K562 (cell line): ENCODE results near the gene SAMD9. TPM values are rescaled to one million over a fixed set of nuclear protein-coding genes. Genes with fewer than 3 reads are reported as not detected.

Experiments
- CGGBP1 ChIP-seq: fragments of 250-450 bp; sonication (Bioruptor Pico); IDR thresholded peaks from 2 replicates; pipeline ENCODE4 v1.9.0; 2021; ENCODE audit warnings: mild to moderate bottlenecking
- CREB3L1 ChIP-seq: fragments of 450-650 bp; IDR thresholded peaks from 2 replicates; pipeline ENCODE4 v1.6.1; 2014; ENCODE audit warnings: low read depth, mild to moderate bottlenecking, moderate library complexity, borderline replicate concordance
- CSDE1 ChIP-seq, 2 experiments: fragments of 450-650 bp; IDR thresholded peaks; 2 replicates each; pipeline ENCODE4 v1.6.1; 2016; ENCODE audit warnings: mild to moderate bottlenecking in 1 of 2
- E4F1 ChIP-seq: fragments of 250-450 bp; sonication (Bioruptor Pico); IDR thresholded peaks from 2 replicates; pipeline ENCODE4 v1.5.0; 2021; ENCODE audit warnings: mild to moderate bottlenecking, borderline replicate concordance
- ELF4 ChIP-seq: fragments of 450-650 bp; formaldehyde crosslinking; IDR thresholded peaks from 2 replicates; pipeline ENCODE4 v1.4.0; 2022; ENCODE audit warnings: missing genetic modification characterization
- ETS2 ChIP-seq: IDR thresholded peaks from 2 replicates; pipeline ENCODE4 v1.6.1; 2016; ENCODE audit warnings: borderline replicate concordance, missing genetic modification characterization, mild to moderate bottlenecking, moderate library complexity, missing compliant biosample characterization; ENCODE audit not compliant: poor library complexity, severe bottlenecking
- MITF ChIP-seq: IDR thresholded peaks from 2 replicates; pipeline ENCODE4 v1.6.1; 2014; ENCODE audit warnings: antibody characterized with exemption
- MNT ChIP-seq, 2 experiments: fragments of 450-650 bp; conservative IDR thresholded peaks; 2 replicates each; pipeline ENCODE4 v1.6.1; 2017; ENCODE audit warnings: mild to moderate bottlenecking in 2 of 2, moderate library complexity in 2 of 2
- MYBL2 ChIP-seq, 2 experiments: fragments of 450-650 bp in 1 of 2; sonication (generic) in 1 of 2; formaldehyde crosslinking in 1 of 2; IDR thresholded peaks; 2 replicates each; pipeline versions ENCODE4 v1.6.1 to v1.8.1; 2017 to 2022; ENCODE audit warnings: borderline replicate concordance in 1 of 2, inconsistent platforms in 1 of 2, low read depth in 1 of 2, mild to moderate bottlenecking in 1 of 2, missing genetic modification reagents in 1 of 2, moderate library complexity in 1 of 2
- NR3C1 ChIP-seq: sonication (generic); formaldehyde crosslinking; IDR thresholded peaks from 2 replicates; pipeline ENCODE4 v1.8.1; 2022; ENCODE audit warnings: missing genetic modification reagents
- OTX1 ChIP-seq: fragments of 450-650 bp; formaldehyde crosslinking; IDR thresholded peaks from 2 replicates; pipeline ENCODE4 v1.4.0; 2022; ENCODE audit warnings: mild to moderate bottlenecking
- RAD51 ChIP-seq: fragments of 450-650 bp; IDR thresholded peaks from 2 replicates; pipeline ENCODE4 v1.7.1; 2016; ENCODE audit warnings: low read depth, mild to moderate bottlenecking, borderline replicate concordance
- RBM17 ChIP-seq: fragments of 200-400 bp; formaldehyde crosslinking; IDR thresholded peaks from 2 replicates; pipeline ENCODE4 v1.6.1; 2017; ENCODE audit warnings: low read depth, mild to moderate bottlenecking, low read length, borderline replicate concordance
- RFX5 ChIP-seq: IDR thresholded peaks from 2 replicates; pipeline ENCODE4 v1.6.1; 2011; ENCODE audit warnings: low read depth, mild to moderate bottlenecking, improper control_type of control experiment, low read length
- SLC30A9 ChIP-seq: fragments of 250-450 bp; sonication (Bioruptor Pico); IDR thresholded peaks from 2 replicates; pipeline ENCODE4 v1.8.0; 2022; ENCODE audit warnings: mild to moderate bottlenecking, moderate library complexity
- THRB ChIP-seq: fragments of 450-650 bp; formaldehyde crosslinking; conservative IDR thresholded peaks from 2 replicates; pipeline ENCODE4 v1.4.0; 2022; ENCODE audit warnings: mild to moderate bottlenecking, missing genetic modification characterization
- ZNF124 ChIP-seq: sonication (generic); formaldehyde crosslinking; IDR thresholded peaks from 2 replicates; pipeline ENCODE4 v1.8.1; 2022; ENCODE audit warnings: missing genetic modification reagents
- ZNF354B ChIP-seq: fragments of 250-450 bp; sonication (Bioruptor Pico); IDR thresholded peaks from 2 replicates; pipeline ENCODE4 v1.4.0; 2020
- ZNF764 ChIP-seq: fragments of 250-450 bp; sonication (Bioruptor Pico); IDR thresholded peaks from 2 replicates; pipeline ENCODE4 v1.4.0; 2020; ENCODE audit warnings: low read depth, mild to moderate bottlenecking, moderate library complexity
- polyA plus RNA-seq, 8 experiments: library from polyadenylated mRNA; depleted of rRNA in 4 of 8; stranded (reverse) in 5 of 8; unstranded in 3 of 8; fragments of >200 nt; fragmentation: Nextera tagmentation in 2 of 8; fragmentation: Illumina TruSeq in 1 of 8; extraction: Ambion mirVana in 2 of 8; extraction: Trizol in 1 of 8; gene quantifications; 2 replicates each; pipeline versions ENCODE4 v1.2.1 to v1.2.3, GENCODE V29; 2011 to 2014; ENCODE audit warnings: inconsistent platforms in 1 of 8, missing spikeins in 1 of 8
- total RNA-seq, 7 experiments: library from RNA; depleted of rRNA in 6 of 7; stranded (reverse); fragments of >200 nt in 6 of 7; fragmentation: Illumina TruSeq in 2 of 7; extraction: Trizol in 2 of 7; gene quantifications; 2 replicates each; pipeline versions ENCODE4 v1.2.1 to v1.2.3, GENCODE V29; 2011 to 2021; ENCODE audit warnings: low replicate concordance in 1 of 7

SAMD9 gene
- total and polyA plus RNA-seq, 9 of the 15 experiments (the other 6 are each of a cell fraction or from before 2014, with no cell fraction given), result 1.0 to 4.0 (median 1.9) TPM

- TF ChIP-seq E4F1 (CRISPR knock-in tag) (no peak), CREB3L1 (no peak), ELF4 (CRISPR knock-in tag) (no peak), THRB (CRISPR knock-in tag) (peak; percentile 68; the same call in 1 of the 2 replicates), SLC30A9 (CRISPR knock-in tag) (no peak), ETS2 (no peak), ZNF124 (no peak), NR3C1 (CRISPR knock-in tag) (no peak), CSDE1 (IDR thresholded peaks at IDR 0.05) (no peak), MITF (no peak), MYBL2 (IDR thresholded peaks at IDR 0.05; ENCODE audit: low read depth) (no peak), MYBL2 (CRISPR knock-in tag; IDR thresholded peaks at IDR 0.05; ENCODE audit: borderline replicate concordance) (no peak), RFX5 (no peak), CGGBP1 (CRISPR knock-in tag) (no peak), MNT (conservative IDR thresholded peaks at IDR 0.05) (no peak), ZNF354B (CRISPR knock-in tag) (no peak), OTX1 (0 out of 2 replicates have a peak, but pooled peaks have one; percentile 52), RAD51 (no peak), RBM17 (no peak), ZNF764 (CRISPR knock-in tag) (no peak)
Observed at GRCh38 chr7:93053209-93053948, 64.4 kb downstream of the SAMD9 start (continued).
